GM21447 (cell line): ENCODE measurements around the gene POLK.
A peak's percentile ranks its signal among the peaks of the same experiment; 100 is the strongest.
"Not testable (repeated sequence)": the region's sequence is repeated elsewhere in the genome, so short reads cannot be mapped to it uniquely, and the experiment has no call there.

Experiments
- ATAC-seq: cut with Tn5 transposase; IDR thresholded peaks from one replicate; pipeline ENCODE4 v1.9.1; 2021; ENCODE audit not compliant: unreplicated experiment

The POLK gene

DNA sequence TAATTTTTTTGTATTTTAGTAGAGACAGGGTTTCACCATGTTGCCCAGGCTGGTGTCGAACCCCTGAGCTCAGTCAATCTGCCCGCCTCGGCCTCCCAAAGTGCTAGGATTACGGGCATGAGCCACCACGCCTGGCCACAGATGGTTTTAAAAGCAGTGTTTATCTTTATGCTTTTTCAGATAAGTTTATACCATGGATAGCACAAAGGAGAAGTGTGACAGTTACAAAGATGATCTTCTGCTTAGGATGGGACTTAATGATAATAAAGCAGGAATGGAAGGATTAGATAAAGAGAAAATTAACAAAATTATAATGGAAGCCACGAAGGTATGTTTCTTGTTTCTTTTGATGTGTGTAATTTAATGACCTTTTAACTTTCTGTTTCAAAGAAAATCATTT lies 35.1 kb downstream of the POLK start:
- ATAC-seq, result no peak

DNA sequence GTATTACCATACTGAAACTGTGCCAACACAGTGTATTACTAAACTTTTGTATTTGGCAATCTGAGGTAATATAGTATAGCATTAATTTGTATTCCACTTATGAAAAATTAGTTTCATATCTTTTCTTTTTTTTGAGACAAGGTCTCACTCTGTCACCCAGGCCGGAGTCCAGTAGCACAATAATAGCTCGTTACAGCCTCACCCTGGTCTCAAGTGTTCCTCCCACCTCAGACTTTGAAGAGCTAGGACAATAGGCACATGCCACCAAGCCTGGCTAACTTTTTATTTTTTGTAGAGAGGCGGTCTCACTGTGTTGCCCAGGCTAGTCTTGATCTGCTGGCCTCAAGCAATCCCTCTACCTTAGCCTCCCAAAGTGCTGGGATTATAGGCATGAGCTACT lies 36.1 kb downstream of the POLK start:
- ATAC-seq, result no peak

DNA sequence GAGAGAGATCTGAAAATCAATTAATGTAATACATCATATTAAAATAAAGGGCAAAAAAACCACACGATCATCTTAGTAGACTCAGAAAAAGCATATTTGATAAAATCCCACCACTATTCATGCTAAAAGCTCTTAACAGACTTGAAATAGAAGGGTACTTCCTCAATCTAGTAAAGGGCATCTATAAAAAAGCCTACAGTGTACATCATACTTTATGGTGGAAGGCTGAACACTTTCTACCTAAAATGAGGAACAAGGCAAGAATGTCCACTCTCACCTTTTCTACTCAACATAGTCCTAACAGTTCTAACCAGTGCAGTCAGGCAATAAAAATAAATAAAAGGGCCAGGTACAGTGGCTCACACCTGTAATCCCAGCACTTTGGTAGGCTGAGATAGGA lies 38.9 kb downstream of the POLK start:
- ATAC-seq, result no peak

DNA sequence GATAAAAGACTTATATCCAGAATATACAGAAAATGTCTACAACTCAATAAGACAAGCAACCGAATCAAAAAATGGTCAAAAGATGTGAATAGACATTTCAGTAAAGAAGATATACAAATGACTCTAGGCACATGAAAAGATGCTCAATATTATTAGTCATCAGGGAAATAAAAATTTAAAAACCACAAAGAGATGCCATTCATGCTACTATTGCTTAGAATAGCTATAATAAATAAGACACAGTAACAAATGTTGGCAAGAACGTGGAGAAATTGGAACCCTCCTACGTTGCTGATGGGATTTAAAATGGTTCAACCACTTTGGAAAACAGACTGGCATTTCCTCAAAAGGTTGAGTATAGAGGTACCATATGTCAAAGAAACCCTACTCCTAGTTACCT lies 39.8 kb downstream of the POLK start:
- no peak for ATAC-seq

DNA sequence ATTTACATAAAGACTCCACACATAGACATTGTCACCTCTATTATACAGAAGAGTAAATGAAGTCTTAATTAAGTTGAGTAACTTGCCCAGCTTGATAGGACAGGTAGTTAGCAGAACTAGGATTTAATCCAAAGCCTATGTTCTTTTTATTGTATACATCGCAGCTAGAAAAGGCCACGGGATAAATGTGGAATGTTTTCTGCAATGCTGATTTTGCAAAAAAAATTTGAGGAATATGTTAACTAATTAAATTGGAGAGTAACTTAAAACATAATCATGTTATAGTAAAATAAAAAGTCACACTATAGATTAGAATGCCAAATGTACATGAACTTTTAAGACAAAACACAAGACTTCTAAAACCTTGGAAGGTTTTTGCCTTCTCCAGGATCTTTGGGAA lies 41.1 kb downstream of the POLK start:
- ATAC-seq, result no peak

DNA sequence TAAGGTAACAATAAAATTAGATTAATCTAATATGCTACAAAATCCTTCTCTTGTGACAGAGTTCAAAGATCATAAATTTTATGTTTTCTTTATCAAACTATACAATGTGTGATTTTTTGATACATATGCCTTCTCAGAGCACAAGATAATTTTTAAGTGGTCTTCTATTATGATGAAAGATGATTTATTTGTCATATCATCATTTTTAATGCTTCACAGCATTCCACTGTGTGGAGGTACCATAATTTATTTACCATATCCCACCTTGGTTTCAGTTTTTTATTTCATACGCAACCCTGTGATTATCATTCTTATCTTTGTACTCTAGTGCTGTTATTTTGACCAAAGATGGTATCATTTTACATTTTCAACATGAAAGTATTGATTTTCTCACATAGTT lies 41.7 kb downstream of the POLK start:
- no peak for ATAC-seq

DNA sequence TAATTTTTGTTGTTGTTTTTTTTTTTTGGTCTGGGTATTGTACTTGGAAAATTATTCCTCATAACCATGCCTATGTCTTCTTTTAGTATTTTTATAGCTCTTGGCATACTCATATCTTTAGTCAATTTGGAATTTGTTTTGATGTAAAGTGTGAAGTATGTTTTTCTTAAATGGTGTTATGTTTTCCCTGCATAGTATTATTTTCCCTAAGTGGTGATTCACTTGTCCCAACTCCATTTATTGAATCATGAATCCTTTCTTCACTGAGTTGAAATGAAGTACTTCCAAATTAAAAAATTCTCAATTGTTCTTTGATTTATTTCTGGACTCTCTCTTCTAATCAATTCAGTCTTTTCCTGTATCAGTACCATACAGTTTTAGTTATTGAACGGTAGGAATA lies 46.5 kb downstream of the POLK start:
- no peak for ATAC-seq

DNA sequence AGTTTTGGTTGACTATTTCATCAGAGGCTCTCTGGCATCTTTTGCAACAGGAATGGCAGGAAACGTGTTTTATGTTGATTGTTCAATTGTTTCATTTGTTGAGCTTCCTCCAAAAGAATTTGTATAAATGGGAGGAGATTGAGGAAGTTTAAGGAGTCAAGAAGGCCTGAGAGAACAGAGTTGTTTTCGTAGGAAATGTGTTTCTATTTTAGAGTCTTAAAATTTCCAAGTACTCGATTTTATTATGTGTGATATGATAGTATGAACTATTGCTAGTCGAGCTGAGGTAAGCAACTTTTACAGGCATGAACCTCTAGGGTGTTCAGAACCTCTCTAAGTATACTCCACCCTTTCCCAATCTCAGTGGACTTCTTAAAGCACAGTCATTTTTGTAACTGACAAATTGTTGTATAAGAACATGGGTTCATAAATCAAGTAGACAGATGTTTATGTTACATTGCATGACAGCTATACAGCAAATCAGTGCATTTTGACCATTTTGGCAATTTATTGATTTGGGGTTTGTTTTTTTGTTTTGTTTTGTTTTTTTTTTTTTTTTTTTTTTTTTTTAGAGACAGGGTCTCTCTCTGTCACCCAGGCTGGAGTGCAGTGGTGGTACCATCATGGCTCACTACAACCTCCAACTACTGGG lies 47.4 kb downstream of the POLK start:
- no peak for ATAC-seq

DNA sequence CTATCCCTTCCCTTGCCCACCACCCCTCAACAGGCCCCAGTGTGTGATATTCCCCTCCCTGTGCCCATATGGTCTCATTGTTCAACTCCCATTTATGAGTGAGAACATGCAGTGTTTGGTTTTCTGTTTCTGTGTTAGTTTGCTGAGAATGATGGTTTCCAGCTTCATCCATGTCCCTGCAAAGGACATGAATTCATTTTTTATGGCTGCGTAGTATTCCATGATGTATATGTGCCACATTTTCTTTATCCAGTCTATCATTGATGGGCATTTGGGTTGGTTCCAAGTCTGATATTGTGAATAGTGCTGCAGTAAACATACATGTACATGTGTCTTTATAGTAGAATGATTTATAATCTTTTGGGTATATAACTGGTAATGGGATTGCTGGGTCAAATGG lies 49.0 kb downstream of the POLK start:
- not testable (repeated sequence) for ATAC-seq

DNA sequence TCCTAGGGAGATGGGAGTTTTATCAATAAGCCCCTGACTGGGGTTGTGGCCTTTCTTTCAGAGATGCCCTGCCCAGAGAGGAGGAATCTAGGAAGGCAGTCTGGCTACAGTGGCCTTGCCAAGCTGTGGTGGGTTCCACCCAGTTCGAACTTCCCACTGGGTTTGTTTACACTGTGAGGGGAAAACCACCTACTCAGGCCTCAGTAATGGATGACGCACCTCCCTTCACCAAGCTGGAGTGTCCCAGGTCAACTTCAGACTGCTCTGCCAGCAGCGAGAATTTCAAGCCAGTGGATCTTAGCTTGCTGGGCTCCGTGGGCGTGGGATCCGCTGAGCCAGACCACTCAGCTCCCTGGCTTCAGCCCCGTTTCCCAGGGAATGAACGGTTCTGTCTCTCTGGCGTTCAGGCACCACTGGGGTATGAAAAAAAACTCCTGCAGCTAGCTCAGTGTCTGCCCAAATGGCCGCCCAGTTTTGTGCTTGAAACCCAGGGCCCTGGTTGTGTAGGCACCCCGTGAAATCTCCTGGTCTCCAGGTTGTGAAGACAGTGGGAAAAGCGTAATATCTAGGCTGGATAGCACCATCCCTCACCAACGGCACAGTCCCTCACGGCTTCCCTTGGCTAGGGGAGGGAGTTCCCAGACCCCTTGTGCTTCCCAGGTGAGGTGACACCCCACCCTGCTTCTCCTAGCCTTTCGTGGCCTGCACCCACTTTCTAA lies 54.5 kb downstream of the POLK start:
- not testable (repeated sequence) for ATAC-seq

DNA sequence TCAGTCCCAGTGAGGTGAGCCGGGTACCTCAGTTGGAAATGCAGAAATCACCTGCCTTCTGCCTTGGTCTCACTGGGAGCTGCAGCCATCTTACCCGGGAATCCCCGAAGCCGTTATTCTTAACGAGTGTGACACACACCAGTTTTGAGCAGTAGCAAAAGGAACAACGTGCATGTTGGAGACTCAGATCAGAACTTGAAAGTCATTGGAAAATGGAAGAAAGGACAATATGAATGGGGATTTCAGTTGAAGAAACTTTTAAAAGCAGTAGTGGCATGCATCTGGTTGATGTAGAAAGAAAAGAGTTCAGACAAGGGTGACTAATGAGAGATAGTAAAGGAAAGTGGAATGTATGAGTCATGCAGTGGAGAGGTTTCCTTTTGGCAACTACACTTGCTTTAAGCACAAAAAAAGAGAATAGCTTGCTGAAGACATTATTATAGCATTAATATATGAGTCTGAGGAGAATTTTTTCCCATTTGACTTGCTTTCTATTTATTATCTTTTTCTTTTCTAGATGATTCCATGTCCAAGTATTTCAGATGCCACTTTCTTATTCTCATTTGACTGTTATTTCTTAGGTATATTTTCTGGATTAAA lies 55.1 kb downstream of the POLK start:
- peak; percentile 91 for ATAC-seq

DNA sequence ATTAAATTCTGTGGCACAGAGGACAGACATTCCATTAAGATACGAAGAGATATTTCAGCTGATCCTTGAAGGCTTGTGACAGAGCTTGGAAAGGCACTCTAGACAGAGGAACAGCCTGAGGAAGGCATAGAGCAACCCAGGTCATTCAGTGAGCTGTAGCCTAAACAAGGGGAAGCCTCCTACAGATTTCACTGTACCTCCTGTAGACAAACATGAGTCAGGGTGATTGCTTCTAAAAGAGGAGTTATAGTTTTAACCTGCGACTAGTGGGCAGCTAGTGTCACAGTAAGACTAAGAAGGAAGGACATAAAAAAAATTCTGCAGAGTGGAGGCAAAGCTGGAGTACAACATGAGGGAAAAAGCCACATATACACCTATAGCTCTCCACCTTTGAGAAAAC lies 56.0 kb downstream of the POLK start:
- peak; percentile 52 for ATAC-seq

DNA sequence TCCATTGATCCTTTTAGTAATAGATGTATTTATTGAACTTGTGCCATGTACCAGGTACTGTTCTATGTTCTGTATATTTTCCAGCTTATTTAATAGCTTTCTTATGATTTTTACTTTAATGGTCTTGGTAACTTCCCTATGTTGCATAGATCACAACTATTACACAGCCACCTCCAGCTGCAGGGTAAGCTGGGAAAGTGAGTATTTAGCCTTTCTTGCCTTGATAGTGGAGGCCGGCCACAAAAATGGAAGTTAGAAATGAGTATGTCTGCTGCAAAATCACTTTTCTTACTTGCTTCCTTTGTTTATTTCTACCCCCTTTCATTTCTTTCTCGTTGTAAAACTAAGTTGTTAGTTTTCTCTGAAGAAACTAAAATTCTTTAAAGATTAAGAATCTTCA lies 56.5 kb downstream of the POLK start:
- ATAC-seq, result no peak

DNA sequence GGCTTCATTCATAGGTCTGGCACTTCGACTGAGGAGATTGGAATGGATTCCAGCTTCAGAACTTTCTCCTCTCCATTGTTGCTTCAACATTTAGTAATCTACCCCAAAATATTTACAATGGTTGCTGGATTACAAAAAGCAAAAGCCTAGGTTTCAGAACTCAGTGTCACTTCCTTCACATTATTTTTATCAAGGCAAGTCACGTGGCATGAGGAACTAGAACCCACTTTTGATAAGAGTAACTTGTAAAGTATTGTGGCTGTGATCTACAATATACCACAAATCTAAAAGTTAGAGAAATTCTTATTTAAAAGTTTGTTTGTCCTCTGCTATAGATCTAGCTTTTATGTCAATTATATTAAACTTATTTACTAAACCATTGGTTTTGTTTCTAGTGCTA lies 59.9 kb downstream of the POLK start:
- ATAC-seq, result no peak

DNA sequence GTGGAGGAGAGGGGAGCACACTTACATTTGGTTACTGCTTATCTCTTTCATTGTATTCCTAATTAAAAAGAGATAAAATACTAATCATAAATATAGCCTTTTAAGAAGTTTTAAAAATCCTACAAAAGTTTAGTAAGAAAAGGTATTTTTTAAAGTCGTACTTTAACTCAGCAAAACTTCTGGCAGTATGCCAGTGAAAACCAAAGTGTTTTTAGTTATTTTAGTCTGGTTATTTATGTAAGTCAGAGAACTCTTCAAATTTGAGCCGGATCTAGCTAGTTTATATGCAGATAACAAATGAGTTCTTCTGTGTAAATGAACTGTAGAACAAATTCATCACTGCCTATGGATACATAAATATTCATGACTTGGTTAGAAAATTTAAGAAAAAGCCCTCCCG lies 63.1 kb downstream of the POLK start:
- ATAC-seq, result peak; percentile 6

DNA sequence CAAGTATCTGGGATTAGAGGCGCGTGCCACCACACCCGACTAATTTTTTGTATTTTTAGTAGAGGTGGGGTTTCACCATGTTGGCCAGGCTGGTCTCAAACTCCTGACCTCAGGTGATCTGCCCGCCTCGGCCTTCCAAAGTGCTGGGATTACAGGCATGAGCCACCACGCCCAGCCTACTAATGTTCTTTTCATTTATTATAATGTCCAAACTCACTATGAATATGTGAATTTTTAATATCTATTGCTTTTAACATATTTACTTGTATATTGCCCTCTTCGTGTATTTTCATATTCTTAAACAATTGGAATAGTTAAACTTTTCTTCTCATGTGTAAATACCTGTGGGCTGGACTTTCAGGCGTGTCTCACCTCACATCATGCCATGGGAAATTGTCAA lies 66.6 kb downstream of the POLK start:
- ATAC-seq, result not testable (repeated sequence)

DNA sequence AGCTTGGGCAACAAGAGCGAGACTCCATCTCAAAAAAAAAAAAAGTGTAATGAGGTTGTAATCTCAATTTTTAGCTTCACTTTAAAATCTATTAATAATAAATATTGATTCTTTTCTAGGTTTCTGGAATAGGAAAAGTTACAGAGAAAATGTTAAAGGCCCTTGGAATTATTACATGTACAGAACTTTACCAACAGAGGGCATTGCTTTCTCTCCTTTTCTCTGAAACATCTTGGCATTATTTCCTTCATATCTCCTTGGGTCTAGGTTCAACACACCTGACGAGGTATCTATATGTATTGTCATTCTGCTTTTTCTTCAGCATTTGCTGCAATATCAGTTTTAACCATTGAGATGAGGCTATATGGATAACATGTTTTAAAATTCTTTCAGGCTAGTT lies 73.0 kb downstream of the POLK start:
- ATAC-seq, result no peak

DNA sequence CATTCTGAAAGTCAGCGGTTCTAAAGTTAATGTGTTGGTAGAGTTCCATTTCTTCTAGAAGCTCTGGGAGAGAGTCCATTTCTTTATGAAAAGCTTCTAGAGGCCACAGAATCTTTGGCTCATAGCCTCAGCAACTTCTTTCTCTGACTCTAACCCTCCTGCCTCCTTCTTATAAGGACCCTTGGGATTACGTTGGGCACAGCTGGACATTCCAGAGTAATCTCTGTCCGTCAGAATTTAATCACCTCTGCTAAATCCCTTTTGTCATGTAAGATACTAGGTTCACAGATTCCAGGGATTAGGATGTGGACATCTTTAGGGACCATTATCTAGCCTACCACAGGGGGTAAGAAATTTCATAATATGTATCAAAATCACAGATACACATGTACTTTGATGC lies 77.0 kb downstream of the POLK start:
- no peak for ATAC-seq

DNA sequence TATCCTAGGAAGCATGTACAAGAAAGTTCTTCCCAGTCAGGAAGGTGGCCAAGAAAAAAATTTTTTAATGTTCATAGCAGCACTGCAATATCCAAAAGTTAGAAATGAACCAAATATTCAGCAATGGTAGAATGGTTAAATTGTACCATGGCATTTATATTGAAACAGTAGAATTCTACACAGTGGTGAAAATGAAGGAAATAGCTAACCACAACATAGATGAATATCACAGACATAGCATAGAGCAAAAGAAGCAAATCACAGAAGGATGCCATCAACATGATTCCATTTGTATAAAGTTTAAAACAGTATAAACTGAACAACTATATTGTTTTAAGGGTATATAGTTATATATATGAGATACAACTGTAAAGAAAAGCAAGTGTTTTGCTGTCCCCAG lies 88.8 kb downstream of the POLK start:
- ATAC-seq, result no peak

DNA sequence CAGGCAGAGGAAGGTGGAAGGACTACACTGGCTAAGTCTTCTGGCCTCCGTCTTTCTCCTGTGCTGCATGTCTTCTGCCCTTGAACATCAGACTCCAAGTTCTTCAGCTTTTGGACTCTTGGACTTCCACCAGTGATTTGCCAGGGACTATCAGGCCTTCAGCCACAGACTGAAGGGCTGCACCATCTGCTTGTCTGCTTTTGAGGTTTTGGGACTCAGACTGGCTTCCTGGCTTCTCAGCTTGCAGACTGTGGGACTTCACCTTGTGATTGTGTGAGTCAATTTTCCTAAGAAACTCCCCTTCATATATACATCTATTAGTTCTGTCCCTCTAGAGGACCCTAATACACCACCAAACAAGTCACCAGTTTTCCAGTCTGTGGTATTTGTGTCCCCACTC lies 89.9 kb downstream of the POLK start:
- no peak for ATAC-seq

DNA sequence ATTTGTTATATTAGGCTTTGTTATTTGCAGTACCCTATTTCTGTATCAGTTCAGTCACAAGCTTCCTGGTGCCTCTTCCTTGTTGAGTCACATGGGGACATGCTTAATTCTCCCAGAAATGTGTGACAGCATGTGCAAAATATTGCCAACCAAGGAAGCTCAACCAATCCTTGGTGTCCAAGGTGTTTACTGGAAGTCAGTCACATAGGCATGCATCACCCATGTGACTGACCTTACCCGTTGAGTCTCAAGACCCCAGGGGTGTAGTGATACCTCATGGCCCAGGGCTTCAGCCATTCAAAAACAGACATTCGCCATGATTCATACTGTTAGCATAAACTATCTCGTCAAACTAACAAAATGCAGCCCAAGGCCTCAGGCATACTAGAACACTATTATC lies 90.3 kb downstream of the POLK start:
- ATAC-seq, result no peak

DNA sequence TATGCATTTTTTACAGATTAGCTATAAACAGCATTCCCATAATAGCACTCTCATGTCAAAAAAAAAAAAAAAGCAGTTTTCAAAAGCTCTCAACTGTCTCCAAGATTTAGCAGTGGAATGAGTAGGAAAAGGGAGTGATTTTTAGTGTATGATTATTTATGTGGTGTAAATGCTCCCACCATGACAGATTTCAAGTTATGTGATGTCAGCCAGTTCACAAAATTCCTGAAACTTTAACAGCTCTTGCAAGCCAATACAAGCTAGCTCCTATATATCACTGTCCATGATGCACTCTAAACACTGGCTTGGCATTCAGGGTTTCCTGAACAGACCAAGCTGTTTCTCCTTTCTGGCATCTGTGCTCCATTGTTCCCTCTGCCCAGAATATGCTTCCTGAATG lies 91.7 kb downstream of the POLK start:
- no peak for ATAC-seq

DNA sequence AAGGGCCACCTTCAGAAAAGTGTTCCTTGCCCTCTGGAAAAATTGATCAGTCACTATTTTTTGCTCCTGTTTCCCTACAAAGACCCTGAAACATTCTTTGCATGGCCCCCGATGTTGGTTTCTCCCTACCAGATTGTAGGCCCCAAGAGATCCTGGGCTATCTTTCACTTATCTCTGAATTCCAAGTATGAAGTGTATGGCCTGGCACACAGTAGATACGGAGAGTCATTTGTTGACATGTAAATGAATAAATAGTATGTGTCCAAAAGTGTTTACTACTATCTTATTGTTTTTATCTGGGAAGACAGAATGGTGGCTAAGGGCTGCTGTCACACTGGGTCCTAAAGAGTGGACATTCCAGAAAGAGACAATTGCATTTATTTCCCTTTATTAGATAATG lies 92.1 kb downstream of the POLK start:
- ATAC-seq, result no peak
